Measurements from ENCODE around the gene CCDC170. TPM values are rescaled to one million over a fixed set of nuclear protein-coding genes. Genes with fewer than 3 reads are reported as not detected.

The CCDC170 gene
- total RNA-seq, 4 donors from 2014 or later: 1.5 to 6.2 (median 5.2) TPM; not detected in 1

DNA sequence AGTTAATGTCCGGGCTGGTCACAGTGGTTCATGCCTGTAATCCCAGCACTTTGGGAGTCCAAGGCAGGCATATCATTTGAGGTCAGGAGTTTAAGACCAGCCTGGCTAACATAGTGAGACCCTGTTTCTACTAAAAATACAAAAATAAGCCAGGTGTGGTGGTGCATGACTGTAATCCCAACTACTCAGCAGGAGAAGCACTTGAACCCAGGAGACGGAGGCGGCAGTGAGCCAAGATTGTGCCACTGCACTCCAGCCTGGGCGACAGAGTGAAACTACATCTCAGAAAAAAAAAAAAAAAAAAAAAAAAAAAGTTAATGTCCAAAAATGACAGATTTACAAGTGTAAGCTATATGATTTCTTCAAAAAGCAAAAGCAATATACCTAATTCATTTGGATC lies 124.9 kb downstream of the CCDC170 start:
- Histone ChIP-seq H3K9me3 (no peaks in the 10 kb centered on the region), H3K4me1 (no peaks in the 10 kb centered on the region), H3K27ac (no peak overlapping the region), H3K4me3 (no peak overlapping the region), H3K27me3 (no peaks in the 10 kb centered on the region), H3K36me3 (no peaks in the 10 kb centered on the region)
- no peak for DNase-seq
- intact Hi-C loops (cut with DNase I; ENCODE audit: low total_unique reads): no loop called here
- TF ChIP-seq, protein P1, sequence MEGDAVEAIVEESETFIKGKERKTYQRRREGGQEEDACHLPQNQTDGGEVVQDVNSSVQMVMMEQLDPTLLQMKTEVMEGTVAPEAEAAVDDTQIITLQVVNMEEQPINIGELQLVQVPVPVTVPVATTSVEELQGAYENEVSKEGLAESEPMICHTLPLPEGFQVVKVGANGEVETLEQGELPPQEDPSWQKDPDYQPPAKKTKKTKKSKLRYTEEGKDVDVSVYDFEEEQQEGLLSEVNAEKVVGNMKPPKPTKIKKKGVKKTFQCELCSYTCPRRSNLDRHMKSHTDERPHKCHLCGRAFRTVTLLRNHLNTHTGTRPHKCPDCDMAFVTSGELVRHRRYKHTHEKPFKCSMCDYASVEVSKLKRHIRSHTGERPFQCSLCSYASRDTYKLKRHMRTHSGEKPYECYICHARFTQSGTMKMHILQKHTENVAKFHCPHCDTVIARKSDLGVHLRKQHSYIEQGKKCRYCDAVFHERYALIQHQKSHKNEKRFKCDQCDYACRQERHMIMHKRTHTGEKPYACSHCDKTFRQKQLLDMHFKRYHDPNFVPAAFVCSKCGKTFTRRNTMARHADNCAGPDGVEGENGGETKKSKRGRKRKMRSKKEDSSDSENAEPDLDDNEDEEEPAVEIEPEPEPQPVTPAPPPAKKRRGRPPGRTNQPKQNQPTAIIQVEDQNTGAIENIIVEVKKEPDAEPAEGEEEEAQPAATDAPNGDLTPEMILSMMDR (IDR thresholded peaks at IDR 0.05): no peak
- TF ChIP-seq POLR2AphosphoS5 (IDR thresholded peaks at IDR 0.05) (no peak), POLR2A (IDR thresholded peaks at IDR 0.05) (no peak), EP300 (IDR thresholded peaks at IDR 0.05; ENCODE audit: low read depth) (no peak)
- 60 to 90% methylated on average over 1 to 4 of the region's 4 CpGs for WGBS, 2 donors (ENCODE audit: low coverage in 1 of 2)
- in situ Hi-C loops (cut with MboI; ENCODE audit: low pct_ligation_motif_present in 1 of 4, low pct_unique_long_range_greater_than_20kb in 1 of 4, low sequenced_read_pairs in 3 of 4): no loop called here

DNA sequence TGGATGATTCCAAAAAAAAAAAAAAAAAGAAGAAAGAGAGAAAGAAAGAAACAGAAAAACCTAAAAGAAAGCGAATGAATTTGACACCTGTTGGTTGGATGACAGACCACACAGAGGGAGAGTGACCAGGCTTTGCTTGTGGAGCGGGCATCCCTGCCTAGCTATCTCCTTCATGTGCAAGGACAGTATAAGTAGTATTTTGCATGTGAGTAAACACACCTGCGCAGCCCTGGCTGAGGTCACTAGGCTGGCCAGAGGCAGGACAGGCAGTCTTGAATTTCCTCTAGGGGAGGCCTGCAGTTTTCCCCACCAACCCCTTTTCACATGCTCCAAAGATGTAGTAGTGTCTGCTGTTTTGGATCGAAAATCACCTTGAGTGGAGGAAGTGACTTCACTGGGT lies 126.4 kb downstream of the CCDC170 start:
- Histone ChIP-seq H3K36me3 (no peaks in the 10 kb centered on the region), H3K4me1 (no peaks in the 10 kb centered on the region), H3K27ac (no peak overlapping the region), H3K27me3 (no peaks in the 10 kb centered on the region), H3K9me3 (no peaks in the 10 kb centered on the region), H3K4me3 (no peak overlapping the region)
- in situ Hi-C loops (cut with MboI; ENCODE audit: low pct_ligation_motif_present in 1 of 4, low pct_unique_long_range_greater_than_20kb in 1 of 4, low sequenced_read_pairs in 3 of 4) (no loop called here), intact Hi-C loops (cut with DNase I; ENCODE audit: low total_unique reads) (no loop called here)
- 65 to 69% methylated on average over 3 to 4 of the region's 4 CpGs for WGBS, 2 donors (ENCODE audit: low coverage in 1 of 2)
- no peak for DNase-seq
- no peak for TF ChIP-seq POLR2A (IDR thresholded peaks at IDR 0.05)
- TF ChIP-seq EP300 (IDR thresholded peaks at IDR 0.05; ENCODE audit: low read depth): no peak
- TF ChIP-seq, protein P1 (IDR thresholded peaks at IDR 0.05): no peak

DNA sequence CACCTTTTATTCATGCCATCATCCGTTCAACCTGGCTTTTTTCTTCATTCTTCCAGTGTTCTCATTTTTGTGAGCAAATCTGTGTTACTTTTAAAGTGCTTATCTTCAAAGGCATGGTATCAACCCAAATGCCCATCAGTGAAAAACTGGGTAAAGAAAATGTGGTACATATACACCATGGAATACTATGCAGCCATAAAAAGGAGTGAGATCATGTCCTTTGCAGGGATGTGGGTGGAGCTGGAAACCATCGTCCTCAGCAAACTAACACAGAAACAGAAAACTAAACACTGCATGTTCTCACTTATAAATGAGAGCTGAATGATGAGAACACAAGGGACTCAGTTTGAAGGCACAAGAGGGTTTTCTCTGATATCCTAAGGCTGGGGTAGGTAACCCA lies 130.3 kb downstream of the CCDC170 start:
- no peak for DNase-seq
- H3K36me3 ChIP-seq: no peaks in the 10 kb centered on the region
- no peak overlapping the region for H3K27ac ChIP-seq
- H3K4me3 ChIP-seq: no peak overlapping the region
- no peaks in the 10 kb centered on the region for H3K4me1 ChIP-seq
- H3K27me3 ChIP-seq: no peaks in the 10 kb centered on the region
- WGBS, 2 donors (ENCODE audit: low coverage in 1 of 2): 74 to 83% methylated on average over 2 of the region's 2 CpGs
- in situ Hi-C loops (cut with MboI; ENCODE audit: low pct_ligation_motif_present in 1 of 4, low pct_unique_long_range_greater_than_20kb in 1 of 4, low sequenced_read_pairs in 3 of 4) (no loop called here), intact Hi-C loops (cut with DNase I; ENCODE audit: low total_unique reads) (no loop called here)
- H3K9me3 ChIP-seq: no peaks in the 10 kb centered on the region
- TF ChIP-seq, protein P1 (IDR thresholded peaks at IDR 0.05): no peak
- TF ChIP-seq POLR2A (IDR thresholded peaks at IDR 0.05) (no peak), POLR2AphosphoS5 (IDR thresholded peaks at IDR 0.05) (no peak), EP300 (IDR thresholded peaks at IDR 0.05; ENCODE audit: low read depth) (no peak)

DNA sequence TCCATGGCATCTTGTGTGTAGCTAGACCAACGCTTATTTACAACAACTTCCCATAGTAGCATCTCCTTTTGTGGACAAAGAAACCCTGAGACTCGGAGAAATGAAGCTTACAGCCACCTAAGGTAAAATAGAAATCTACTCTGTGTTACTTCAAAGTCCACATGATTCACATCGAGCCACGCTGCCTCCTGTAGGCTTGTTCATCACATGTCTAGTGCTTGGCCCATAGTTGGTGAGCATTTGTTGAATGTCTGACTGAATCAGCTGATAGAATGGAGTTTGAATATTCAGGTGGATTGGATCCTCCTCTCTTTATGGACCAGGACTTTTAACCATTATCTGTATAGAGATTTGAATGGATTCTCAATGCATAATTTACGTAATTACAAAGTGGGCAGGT lies 130.7 kb downstream of the CCDC170 start:
- Histone ChIP-seq H3K4me3 (no peak overlapping the region), H3K36me3 (no peaks in the 10 kb centered on the region), H3K27me3 (no peaks in the 10 kb centered on the region), H3K27ac (no peak overlapping the region), H3K9me3 (no peaks in the 10 kb centered on the region), H3K4me1 (no peaks in the 10 kb centered on the region)
- intact Hi-C loops (cut with DNase I; ENCODE audit: low total_unique reads): no loop called here
- in situ Hi-C loops (cut with MboI; ENCODE audit: low pct_ligation_motif_present in 1 of 4, low pct_unique_long_range_greater_than_20kb in 1 of 4, low sequenced_read_pairs in 3 of 4): no loop called here
- TF ChIP-seq POLR2AphosphoS5 (IDR thresholded peaks at IDR 0.05) (no peak), POLR2A (IDR thresholded peaks at IDR 0.05) (no peak), EP300 (IDR thresholded peaks at IDR 0.05; ENCODE audit: low read depth) (no peak)
- TF ChIP-seq, protein P1 (IDR thresholded peaks at IDR 0.05): no peak
- WGBS, 2 donors (ENCODE audit: low coverage in 1 of 2): 72 to 86% methylated on average over 3 to 5 of the region's 5 CpGs
- no peak for DNase-seq
